HEK293 (cell line): ENCODE data around the gene SLC12A4.
A peak's percentile ranks its signal among the peaks of the same experiment; 100 is the strongest.

ENCODE experiments used
- CTCF ChIA-PET: fragments of 350-600 bp; formaldehyde crosslinking; extraction: SDS; loops from one replicate; lab custom pipeline; 2021; ENCODE audit warnings: antibody characterized with exemption; lab: Yijun Ruan, JAX
- POLR2A ChIA-PET: fragments of 300-600 bp; formaldehyde crosslinking; extraction: SDS; loops from one replicate; lab custom pipeline; 2020; ENCODE audit warnings: antibody characterized with exemption, inconsistent platforms; lab: Yijun Ruan, JAX
- H3K27ac ChIP-seq: fragments of 200-500 bp; sonication (Bioruptor generic); 2 replicates; pipeline ENCODE4 v1.5.1; 2014; ENCODE audit warnings: low read depth, low read length, control low read depth, inconsistent platforms; ENCODE audit errors: extremely low read depth
- H3K36me3 ChIP-seq, 2 experiments: fragments of 200-500 bp in 1 of 2; sonication (Bioruptor generic) in 1 of 2; 1 replicate in 1 of 2; 2 replicates in 1 of 2; pipeline ENCODE4 v1.5.1; 2014 to 2017; ENCODE audit warnings: inconsistent platforms in 2 of 2, low read length in 2 of 2; ENCODE audit not compliant: control insufficient read depth in 2 of 2, insufficient read depth in 1 of 2
- H3K4me1 ChIP-seq: fragments of 200-500 bp; sonication (Bioruptor generic); 2 replicates; pipeline ENCODE4 v1.5.1; 2014; ENCODE audit warnings: mild to moderate bottlenecking, low read length, inconsistent platforms; ENCODE audit not compliant: control insufficient read depth, insufficient read depth
- H3K4me3 ChIP-seq: 2 replicates; pipeline ENCODE4 v1.5.1; 2011; ENCODE audit warnings: low read depth, mild to moderate bottlenecking, control low read depth, low read length, moderate library complexity
- H3K9me3 ChIP-seq: fragments of 200-500 bp; sonication (Bioruptor generic); 2 replicates; pipeline ENCODE4 v1.5.1; 2014; ENCODE audit warnings: low read depth, low read length, inconsistent platforms; ENCODE audit not compliant: control insufficient read depth, insufficient read depth
- CTCF ChIP-seq: fragments of 450-650 bp; formaldehyde crosslinking; IDR thresholded peaks from 2 replicates; pipeline ENCODE4 v1.5.1; 2016; ENCODE audit warnings: missing biosample characterization, missing genetic modification characterization
- EGR2 ChIP-seq: fragments of 450-650 bp; formaldehyde crosslinking; IDR thresholded peaks from 2 replicates; pipeline ENCODE4 v1.5.1; 2016; ENCODE audit warnings: low read depth, missing biosample characterization, missing genetic modification characterization
- GLIS1 ChIP-seq: fragments of 450-650 bp; formaldehyde crosslinking; IDR thresholded peaks from 2 replicates; pipeline ENCODE4 v1.5.1; 2016; ENCODE audit warnings: missing biosample characterization, missing genetic modification characterization
- PRDM10 ChIP-seq: fragments of 450-650 bp; formaldehyde crosslinking; IDR thresholded peaks from 2 replicates; pipeline ENCODE4 v1.5.1; 2016; ENCODE audit warnings: missing biosample characterization, missing genetic modification characterization
- SP2 ChIP-seq: fragments of 450-650 bp; formaldehyde crosslinking; IDR thresholded peaks from 2 replicates; pipeline ENCODE4 v1.5.1; 2016; ENCODE audit warnings: missing biosample characterization, missing genetic modification characterization
- SP7 ChIP-seq: fragments of 450-650 bp; formaldehyde crosslinking; IDR thresholded peaks from 2 replicates; pipeline ENCODE4 v1.5.1; 2016; ENCODE audit warnings: missing biosample characterization, missing genetic modification characterization
- WT1 ChIP-seq: fragments of 450-650 bp; formaldehyde crosslinking; IDR thresholded peaks from 2 replicates; pipeline ENCODE4 v1.5.1; 2016; ENCODE audit warnings: missing biosample characterization, missing genetic modification characterization
- ZBTB20 ChIP-seq: fragments of 450-650 bp; formaldehyde crosslinking; IDR thresholded peaks from 2 replicates; pipeline ENCODE4 v1.5.1; 2016; ENCODE audit warnings: missing biosample characterization, missing genetic modification characterization
- ZEB2 ChIP-seq: fragments of 450-650 bp; formaldehyde crosslinking; IDR thresholded peaks from 2 replicates; pipeline ENCODE4 v1.5.1; 2016; ENCODE audit warnings: missing biosample characterization, missing genetic modification characterization
- ZFHX2 ChIP-seq: fragments of 450-650 bp; formaldehyde crosslinking; conservative IDR thresholded peaks from 2 replicates; pipeline ENCODE4 v1.5.1; 2016; ENCODE audit warnings: missing biosample characterization, missing genetic modification characterization
- ZIC2 ChIP-seq: fragments of 450-650 bp; formaldehyde crosslinking; IDR thresholded peaks from 2 replicates; pipeline ENCODE4 v1.5.1; 2016; ENCODE audit warnings: missing biosample characterization, missing genetic modification characterization
- ZNF155 ChIP-seq: fragments of 450-650 bp; formaldehyde crosslinking; IDR thresholded peaks from 2 replicates; pipeline ENCODE4 v1.5.1; 2016; ENCODE audit warnings: missing biosample characterization, missing genetic modification characterization
- ZNF19 ChIP-seq: fragments of 450-650 bp; formaldehyde crosslinking; IDR thresholded peaks from 2 replicates; pipeline ENCODE4; 2016; ENCODE audit warnings: missing biosample characterization, missing genetic modification characterization, low read depth
- ZNF214 ChIP-seq: fragments of 450-650 bp; formaldehyde crosslinking; IDR thresholded peaks from 2 replicates; pipeline ENCODE4 v1.5.1; 2017; ENCODE audit warnings: missing biosample characterization, mild to moderate bottlenecking, missing genetic modification characterization, borderline replicate concordance
- ZNF266 ChIP-seq: fragments of 450-650 bp; formaldehyde crosslinking; IDR thresholded peaks from 2 replicates; pipeline ENCODE4 v1.5.1; 2016; ENCODE audit warnings: missing biosample characterization, missing genetic modification characterization, low read depth
- ZNF488 ChIP-seq: fragments of 450-650 bp; formaldehyde crosslinking; IDR thresholded peaks from 2 replicates; pipeline ENCODE4 v1.5.1; 2016; ENCODE audit warnings: missing biosample characterization, missing genetic modification characterization
- ZNF518A ChIP-seq: fragments of 450-650 bp; formaldehyde crosslinking; conservative IDR thresholded peaks from 2 replicates; pipeline ENCODE4 v1.5.1; 2016; ENCODE audit warnings: low read depth, missing biosample characterization, missing genetic modification characterization
- ZNF521 ChIP-seq: fragments of 450-650 bp; formaldehyde crosslinking; IDR thresholded peaks from 2 replicates; pipeline ENCODE4 v1.5.1; 2017; ENCODE audit warnings: missing biosample characterization, mild to moderate bottlenecking, missing genetic modification characterization
- ZNF560 ChIP-seq: fragments of 450-650 bp; formaldehyde crosslinking; IDR thresholded peaks from 2 replicates; pipeline ENCODE4 v1.5.1; 2017; ENCODE audit warnings: missing biosample characterization, missing genetic modification characterization, borderline replicate concordance
- ZNF791 ChIP-seq: fragments of 450-650 bp; formaldehyde crosslinking; IDR thresholded peaks from 2 replicates; pipeline ENCODE4 v1.5.1; 2016; ENCODE audit warnings: missing biosample characterization, missing genetic modification characterization
- ZSCAN16 ChIP-seq: fragments of 450-650 bp; formaldehyde crosslinking; IDR thresholded peaks from 2 replicates; pipeline ENCODE4 v1.5.1; 2016; ENCODE audit warnings: missing biosample characterization, missing genetic modification characterization
- ZSCAN30 ChIP-seq: fragments of 450-650 bp; IDR thresholded peaks from 2 replicates; pipeline ENCODE4 v1.5.1; 2018; ENCODE audit warnings: missing biosample characterization, mild to moderate bottlenecking, missing genetic modification characterization, moderate library complexity

Gene SLC12A4

GRCh38 chr16:67943619-67944504 is 24.6 kb downstream of the SLC12A4 start, which contains the start of gene LCAT:
TSS of gene LCAT (minus strand) at chr16:67944120. CDS start at chr16:67944101, 19 bp downstream.
- TF ChIP-seq CTCF (tag by site-specific recombination) (0 out of 2 replicates have a peak, but pooled peaks have one; percentile 25), ZIC2 (peak; percentile 77), ZNF488 (tag by site-specific recombination) (no peak), WT1 (tag by site-specific recombination) (no peak), GLIS1 (tag by site-specific recombination) (peak; percentile 73), ZFHX2 (peak; percentile 37; the same call in 1 of the 2 replicates), PRDM10 (tag by site-specific recombination) (peak; percentile 47; the same call in 1 of the 2 replicates), EGR2 (tag by site-specific recombination) (peak; percentile 41; the same call in 1 of the 2 replicates)
- POLR2A ChIA-PET: interaction anchor here (0.5 to 2.7 kb wide), 4 partner anchors 8 to 296 kb away, joined by 3 to 16 read pairs (median 4); no protein-coding TSS in a partner anchor
- Histone ChIP-seq H3K4me3 (no peak within 1 kb of the TSS), H3K27ac (no peak within 1 kb of the TSS), H3K36me3 (peaks cover 0 to 81% of the 10 kb centered on the region in 2 experiments; a peak in 2 of 3 replicates), H3K9me3 (no peaks in the 10 kb centered on the region), H3K4me1 (no peaks in the 10 kb centered on the region)
- CTCF ChIA-PET: interaction anchor here (0.6 to 2.1 kb wide), 2 partner anchors 98 to 127 kb away, joined by 3 to 9 read pairs; no protein-coding TSS in a partner anchor

GRCh38 chr16:67943256-67943618 is 25.2 kb downstream of the SLC12A4 start:
- ChIA-PET CTCF (interaction anchor here (1.0 to 2.1 kb wide), 3 partner anchors 12 to 98 kb away, joined by 3 to 9 read pairs (median 3); no protein-coding TSS in a partner anchor), POLR2A (interaction anchor here (0.5 to 2.7 kb wide), 4 partner anchors 8 to 296 kb away, joined by 3 to 16 read pairs (median 4); no protein-coding TSS in a partner anchor)
- Histone ChIP-seq H3K36me3 (peaks cover 0 to 74% of the 10 kb centered on the region in 2 experiments; a peak in 2 of 3 replicates), H3K9me3 (no peaks in the 10 kb centered on the region), H3K4me1 (no peaks in the 10 kb centered on the region), H3K27ac (no peak overlapping the region), H3K4me3 (no peak overlapping the region)
- TF ChIP-seq SP7: no peak
- no peak for TF ChIP-seq ZNF155 (tag by site-specific recombination)
- TF ChIP-seq ZNF518A (tag by site-specific recombination): no peak
- TF ChIP-seq ZNF214 (tag by site-specific recombination): no peak
- TF ChIP-seq ZNF521 (tag by site-specific recombination): no peak
- no peak for TF ChIP-seq ZNF266 (tag by site-specific recombination)
- TF ChIP-seq ZSCAN16 (tag by site-specific recombination): no peak
- TF ChIP-seq ZNF560 (tag by site-specific recombination): no peak
- TF ChIP-seq SP2 (tag by site-specific recombination): no peak
- no peak for TF ChIP-seq ZNF19 (tag by site-specific recombination)
- no peak for TF ChIP-seq ZNF791
- TF ChIP-seq ZBTB20 (tag by site-specific recombination): no peak
- no peak for TF ChIP-seq ZEB2 (tag by site-specific recombination)
- no peak for TF ChIP-seq ZSCAN30 (tag by site-specific recombination)
